Uterus (tissue), 2 donors: ENCODE measurements around the gene DUSP22.

Experiments
- POLR2A ChIP-seq, 2 donors: fragments of 450-650 bp; IDR thresholded peaks; one replicate each; pipeline ENCODE4 v1.6.1; 2016; ENCODE audit warnings: antibody characterized with exemption in 2 of 2, mild to moderate bottlenecking in 1 of 2, moderate library complexity in 1 of 2
- TF ChIP-seq, protein P1 (sequence below), 4 experiments: fragments of 200-600 bp in 2 of 4; fragments of 450-650 bp in 2 of 4; sonication (generic) in 2 of 4; IDR thresholded peaks; one replicate each; pipeline ENCODE4 v1.5.1; 2016 to 2019; ENCODE audit warnings: antibody characterized with exemption in 4 of 4, mild to moderate bottlenecking in 2 of 4, moderate library complexity in 1 of 4

DNA sequence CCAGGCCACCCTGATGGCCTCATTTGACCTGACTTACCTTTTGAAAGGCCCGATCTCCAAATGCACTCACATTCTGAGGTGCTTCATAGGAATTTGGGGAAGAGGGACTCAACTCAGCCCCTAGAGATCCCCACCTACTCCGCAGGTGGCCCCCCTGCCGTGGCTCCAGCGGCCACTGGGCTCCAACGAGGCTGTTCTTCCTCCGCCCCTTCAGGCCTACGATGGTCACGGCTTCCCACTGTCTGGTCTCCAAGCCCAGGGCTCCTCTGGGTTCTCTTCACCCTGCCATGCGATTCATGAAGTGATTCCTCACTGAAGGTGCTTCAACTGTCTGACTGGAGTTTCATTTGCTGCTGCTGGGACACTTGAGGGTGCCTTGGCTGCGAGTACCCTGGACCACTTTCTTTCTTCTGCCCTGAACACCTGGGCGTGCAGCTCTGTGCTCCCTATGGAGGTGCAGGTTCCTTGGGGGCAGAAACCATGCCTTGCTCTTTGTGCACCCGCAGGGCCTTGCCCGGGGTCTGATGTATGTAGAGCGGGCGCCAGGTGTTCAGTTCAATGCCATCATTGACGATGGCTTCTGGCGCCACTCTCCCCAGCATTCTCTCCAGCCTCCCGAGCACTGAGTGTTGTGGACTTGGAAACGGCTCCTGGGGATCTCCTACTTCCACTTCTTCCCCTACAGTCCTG, 10.0 kb upstream of the DUSP22 start:
- no peak for TF ChIP-seq POLR2A (IDR thresholded peaks at IDR 0.05)
- TF ChIP-seq, protein P1, sequence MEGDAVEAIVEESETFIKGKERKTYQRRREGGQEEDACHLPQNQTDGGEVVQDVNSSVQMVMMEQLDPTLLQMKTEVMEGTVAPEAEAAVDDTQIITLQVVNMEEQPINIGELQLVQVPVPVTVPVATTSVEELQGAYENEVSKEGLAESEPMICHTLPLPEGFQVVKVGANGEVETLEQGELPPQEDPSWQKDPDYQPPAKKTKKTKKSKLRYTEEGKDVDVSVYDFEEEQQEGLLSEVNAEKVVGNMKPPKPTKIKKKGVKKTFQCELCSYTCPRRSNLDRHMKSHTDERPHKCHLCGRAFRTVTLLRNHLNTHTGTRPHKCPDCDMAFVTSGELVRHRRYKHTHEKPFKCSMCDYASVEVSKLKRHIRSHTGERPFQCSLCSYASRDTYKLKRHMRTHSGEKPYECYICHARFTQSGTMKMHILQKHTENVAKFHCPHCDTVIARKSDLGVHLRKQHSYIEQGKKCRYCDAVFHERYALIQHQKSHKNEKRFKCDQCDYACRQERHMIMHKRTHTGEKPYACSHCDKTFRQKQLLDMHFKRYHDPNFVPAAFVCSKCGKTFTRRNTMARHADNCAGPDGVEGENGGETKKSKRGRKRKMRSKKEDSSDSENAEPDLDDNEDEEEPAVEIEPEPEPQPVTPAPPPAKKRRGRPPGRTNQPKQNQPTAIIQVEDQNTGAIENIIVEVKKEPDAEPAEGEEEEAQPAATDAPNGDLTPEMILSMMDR (IDR thresholded peaks at IDR 0.05): no peak
